Peyer's patch (tissue), 4 donors: ENCODE results near the gene PPP4R3A.

Source experiments
- POLR2A ChIP-seq, 2 donors: fragments of 450-650 bp; IDR thresholded peaks; one replicate each; pipeline ENCODE4 v1.5.1; 2017; ENCODE audit warnings: antibody characterized with exemption in 2 of 2, mild to moderate bottlenecking in 2 of 2, moderate library complexity in 2 of 2
- TF ChIP-seq, protein P1 (sequence below), 6 experiments: fragments of 450-650 bp in 4 of 6; fragments of 200-600 bp in 2 of 6; sonication (generic) in 1 of 6; IDR thresholded peaks; one replicate each; pipeline ENCODE4 v1.5.1; 2017 to 2019; ENCODE audit warnings: antibody characterized with exemption in 6 of 6, mild to moderate bottlenecking in 3 of 6, moderate library complexity in 1 of 6

GRCh38 chr14:91470216-91470615 lies 39.9 kb downstream of the PPP4R3A start:
- TF ChIP-seq, protein P1, sequence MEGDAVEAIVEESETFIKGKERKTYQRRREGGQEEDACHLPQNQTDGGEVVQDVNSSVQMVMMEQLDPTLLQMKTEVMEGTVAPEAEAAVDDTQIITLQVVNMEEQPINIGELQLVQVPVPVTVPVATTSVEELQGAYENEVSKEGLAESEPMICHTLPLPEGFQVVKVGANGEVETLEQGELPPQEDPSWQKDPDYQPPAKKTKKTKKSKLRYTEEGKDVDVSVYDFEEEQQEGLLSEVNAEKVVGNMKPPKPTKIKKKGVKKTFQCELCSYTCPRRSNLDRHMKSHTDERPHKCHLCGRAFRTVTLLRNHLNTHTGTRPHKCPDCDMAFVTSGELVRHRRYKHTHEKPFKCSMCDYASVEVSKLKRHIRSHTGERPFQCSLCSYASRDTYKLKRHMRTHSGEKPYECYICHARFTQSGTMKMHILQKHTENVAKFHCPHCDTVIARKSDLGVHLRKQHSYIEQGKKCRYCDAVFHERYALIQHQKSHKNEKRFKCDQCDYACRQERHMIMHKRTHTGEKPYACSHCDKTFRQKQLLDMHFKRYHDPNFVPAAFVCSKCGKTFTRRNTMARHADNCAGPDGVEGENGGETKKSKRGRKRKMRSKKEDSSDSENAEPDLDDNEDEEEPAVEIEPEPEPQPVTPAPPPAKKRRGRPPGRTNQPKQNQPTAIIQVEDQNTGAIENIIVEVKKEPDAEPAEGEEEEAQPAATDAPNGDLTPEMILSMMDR (IDR thresholded peaks at IDR 0.05) = no peak
- TF ChIP-seq POLR2A (IDR thresholded peaks at IDR 0.05) = no peak
